NCI-H1105 (cell line): Measurements from ENCODE around the gene C7orf33.

Source experiments
- DNase-seq: peaks from one replicate; lab custom pipeline; 2025; lab: John Stamatoyannopoulos, UW

Gene C7orf33

DNA sequence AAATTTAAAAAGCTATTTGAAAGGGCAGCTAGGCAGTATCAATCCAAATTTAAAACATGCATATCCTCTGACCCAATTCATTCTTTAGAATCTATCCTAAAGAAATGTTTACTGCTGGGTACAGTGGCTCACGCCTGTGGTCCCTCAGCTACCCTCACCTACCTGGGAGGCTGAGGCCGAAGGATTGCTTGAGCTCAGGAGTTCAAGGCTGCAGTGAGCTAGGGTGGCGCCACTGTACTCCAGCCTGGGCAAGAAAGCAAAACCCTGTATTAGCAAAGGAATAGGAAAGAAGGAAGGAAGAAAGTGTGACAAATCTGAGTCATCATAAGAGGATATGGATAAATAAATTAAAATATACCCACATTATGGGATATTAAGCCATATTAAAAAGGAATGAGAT, 36.3 kb downstream of the C7orf33 start:
- no peak for DNase-seq

DNA sequence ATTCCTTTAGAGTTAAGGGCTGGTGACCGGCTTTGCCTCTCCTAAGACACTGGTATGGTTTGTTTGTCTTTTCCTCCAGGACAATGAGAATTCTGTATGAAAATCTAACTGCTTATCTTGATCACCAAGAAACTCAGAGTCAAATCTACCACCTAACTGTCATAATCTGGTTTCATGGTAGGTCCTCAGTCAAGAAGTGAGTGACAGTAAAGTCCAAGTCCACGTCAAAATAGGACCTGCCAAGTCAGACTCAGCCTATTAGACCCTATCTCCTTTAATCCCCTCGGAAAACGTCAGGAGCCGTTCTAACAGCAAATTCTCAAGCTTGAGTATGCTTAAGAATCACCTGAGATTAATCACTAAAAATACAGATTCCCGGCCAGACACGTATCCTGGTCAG, 37.4 kb downstream of the C7orf33 start:
- DNase-seq, result no peak

DNA sequence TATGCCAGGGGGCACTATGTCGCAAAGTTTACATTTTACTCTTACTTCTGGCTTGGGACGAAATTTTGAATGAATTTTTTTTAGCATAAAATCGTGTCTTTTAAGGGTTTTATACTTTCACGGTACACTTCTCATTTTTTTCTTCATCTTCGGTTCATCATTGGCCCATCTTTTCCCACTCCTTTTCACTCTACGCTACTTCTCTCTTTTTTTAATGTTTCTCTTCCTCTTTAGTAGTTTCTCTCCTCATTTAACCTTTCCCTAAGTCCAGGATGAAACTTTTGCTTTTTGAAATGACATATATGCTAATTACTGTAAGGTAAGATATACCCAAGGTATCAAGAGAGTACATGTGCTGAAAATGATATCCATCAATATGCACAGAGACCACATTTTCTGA, 39.5 kb downstream of the C7orf33 start:
- no peak for DNase-seq

DNA sequence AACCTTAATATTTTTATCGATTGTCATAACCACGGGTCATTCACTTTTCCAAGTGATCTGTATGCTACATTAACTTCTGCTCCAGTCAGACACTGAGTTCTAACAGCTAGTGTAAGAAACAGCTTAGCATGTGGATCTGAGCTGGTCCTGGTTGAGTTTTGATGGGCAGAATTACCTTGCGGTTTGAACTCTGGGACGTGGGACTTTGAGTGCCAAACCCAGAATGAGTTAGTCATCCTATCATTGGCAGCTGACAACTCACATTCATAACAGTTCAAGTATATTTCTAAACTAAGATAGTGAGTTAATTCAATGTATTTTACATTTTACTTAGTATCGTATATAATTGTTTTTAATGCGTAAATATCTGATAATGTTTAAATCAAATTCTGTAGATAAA, 43.2 kb downstream of the C7orf33 start:
- DNase-seq, result no peak

DNA sequence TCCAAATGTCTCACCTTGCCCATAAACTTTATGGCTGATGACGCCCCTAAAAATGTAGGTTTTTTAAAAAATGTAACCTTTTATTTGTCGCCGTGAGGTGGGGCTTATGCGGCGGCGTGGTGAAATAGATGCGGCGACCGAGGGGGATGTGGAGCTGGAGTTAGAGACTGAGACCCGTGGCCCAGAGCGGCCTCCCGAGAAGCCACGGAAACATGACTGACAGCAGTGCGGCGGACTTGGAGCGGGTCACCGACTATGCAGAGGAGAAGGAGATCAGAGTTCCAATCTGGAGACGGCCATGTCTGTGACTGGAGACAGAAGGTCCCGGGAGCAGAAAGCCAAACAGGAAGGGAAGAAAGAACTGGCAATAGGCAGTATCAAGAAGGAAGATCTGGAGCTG, 46.5 kb downstream of the C7orf33 start:
- no peak for DNase-seq

DNA sequence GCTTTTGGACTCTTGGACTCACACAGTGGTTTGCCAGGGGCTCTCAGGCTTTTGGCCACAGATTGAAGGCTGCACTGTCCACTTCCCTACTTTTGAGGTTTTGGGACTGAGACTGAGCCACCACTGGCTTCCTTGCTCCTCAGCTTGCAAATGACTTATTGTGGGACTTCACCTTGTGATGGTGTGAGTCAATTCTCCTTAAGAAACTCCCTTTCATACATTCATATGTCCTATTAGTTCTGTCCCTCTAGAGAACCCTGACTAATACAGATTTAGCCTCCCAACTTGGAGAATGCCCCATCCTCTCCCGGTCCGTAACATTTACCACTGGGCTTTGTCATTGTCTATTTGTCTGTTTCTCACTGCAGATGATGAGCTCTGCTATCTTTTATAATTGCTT, 55.3 kb downstream of the C7orf33 start:
- DNase-seq, result no peak

DNA sequence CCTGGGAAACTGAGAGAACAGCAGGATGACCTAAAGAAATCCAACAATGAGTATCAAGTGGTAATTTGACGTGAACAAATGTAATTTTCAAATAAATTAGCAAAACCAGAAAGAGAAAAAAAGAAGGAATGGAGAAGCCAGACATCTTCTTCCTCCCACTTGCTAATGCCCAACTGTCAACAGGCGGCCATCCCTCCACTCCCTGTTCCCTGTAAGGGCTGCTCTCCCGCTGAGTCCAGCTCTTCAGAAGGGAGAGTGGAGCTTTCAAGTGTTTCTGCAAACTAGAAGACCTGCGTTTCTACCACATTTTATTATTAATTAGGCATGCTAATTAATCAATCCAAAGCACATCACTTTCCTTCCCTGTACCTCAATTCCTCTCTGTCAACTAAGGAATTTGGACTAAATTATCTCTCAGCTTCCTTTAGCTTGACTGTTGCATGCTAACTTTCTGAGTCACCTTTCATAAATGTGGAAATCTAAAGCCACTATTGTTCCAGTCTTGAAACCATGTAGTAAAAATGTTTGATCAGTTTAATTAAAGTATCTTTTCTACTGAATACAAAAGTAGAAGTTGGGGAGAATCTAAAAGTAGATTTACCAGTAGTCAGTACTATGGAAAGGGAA, 59.8 kb downstream of the C7orf33 start:
- DNase-seq, result no peak

DNA sequence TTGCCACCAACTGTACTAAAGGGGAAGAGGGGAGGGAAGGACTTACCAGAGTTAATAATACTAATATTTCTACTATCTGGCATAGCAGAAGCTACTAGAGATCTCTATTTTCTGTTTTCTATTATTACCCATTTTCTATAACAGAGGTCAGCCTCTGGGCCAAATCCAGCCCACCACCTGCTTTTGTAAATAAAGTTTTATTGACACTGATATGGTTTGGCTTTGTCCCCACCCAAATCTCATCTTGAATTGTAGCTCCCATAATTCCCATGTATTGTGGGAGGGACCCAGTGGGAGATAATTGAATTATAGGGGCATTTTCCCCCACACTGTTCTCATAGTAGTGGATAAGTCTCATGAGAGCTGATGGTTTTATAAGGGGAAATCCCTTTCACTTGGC, 62.2 kb downstream of the C7orf33 start:
- no peak for DNase-seq

DNA sequence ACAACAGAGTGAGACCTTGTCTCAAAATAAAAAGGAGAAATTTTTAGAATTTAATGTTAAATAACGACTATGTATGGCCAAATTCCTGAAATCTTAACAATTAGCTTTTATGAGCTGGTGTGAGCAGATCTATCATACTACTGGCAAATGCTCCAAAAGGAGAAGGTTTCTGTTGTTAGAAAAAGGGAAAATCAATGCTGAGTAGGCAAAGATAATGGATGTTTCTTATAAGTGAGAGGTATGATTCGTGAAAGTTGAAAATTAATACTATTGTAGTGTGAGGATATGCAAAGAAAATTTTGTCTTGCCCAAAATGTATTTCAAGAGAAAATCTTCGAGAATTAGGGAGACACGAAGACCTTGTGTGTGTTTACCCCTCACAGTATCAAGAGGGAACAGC, 67.4 kb downstream of the C7orf33 start:
- no peak for DNase-seq

DNA sequence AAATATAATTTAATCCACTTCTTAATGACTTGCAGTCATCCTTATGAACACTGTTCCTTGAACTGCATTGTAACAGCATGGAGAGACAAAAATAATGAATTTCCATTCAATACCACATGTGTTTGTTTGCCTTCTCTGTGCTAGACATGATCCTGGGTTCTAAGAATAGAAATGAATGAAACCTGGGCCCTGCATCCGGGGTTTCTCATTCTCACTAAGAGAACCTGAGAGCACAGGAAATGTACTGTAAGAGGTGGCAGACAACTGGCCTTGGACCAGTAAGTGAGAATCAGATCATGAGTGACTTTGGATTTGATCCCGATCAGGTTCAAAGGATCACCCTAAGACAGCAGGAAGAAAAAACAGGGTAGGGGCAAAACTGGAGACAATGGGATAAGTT, 70.9 kb downstream of the C7orf33 start:
- no peak for DNase-seq

DNA sequence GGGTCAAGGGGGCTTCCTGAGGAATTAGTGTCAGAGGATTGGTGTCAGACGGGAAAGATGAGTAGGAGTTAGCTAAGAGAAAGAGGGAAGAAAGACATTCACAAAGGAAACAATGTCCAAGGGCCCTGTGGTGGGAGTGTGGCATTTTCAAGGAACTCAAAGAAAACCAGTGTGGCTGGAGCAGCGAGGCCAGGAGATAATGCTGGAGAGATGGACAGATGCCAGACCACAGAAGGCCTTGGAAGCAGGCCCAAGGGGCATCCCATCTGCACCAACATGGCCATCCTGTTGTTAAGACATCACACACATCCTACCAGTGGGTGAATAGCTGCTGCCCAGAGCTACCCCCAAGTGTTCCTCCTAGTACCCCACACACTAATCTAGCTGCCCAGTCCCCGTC, 72.1 kb downstream of the C7orf33 start:
- DNase-seq, result no peak

DNA sequence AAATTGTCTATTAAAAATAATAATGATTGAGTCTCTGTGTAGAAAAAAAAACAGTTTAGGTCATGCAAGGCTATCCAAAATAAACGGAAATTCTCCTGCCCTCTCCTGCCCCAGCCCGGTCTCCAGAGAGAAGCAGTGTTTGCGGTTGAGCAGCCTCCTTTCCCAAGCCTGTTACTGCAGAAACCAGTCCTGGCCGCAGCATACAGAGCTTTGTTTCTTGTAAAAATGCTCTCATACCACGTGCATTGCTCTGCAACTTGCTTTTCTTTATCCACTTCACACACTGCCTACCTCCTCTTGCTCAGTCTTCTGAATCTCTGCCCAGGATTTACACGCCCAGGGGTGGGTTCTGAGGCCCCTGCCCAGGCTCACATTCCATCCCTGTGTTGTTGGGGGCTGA, 73.8 kb downstream of the C7orf33 start:
- no peak for DNase-seq

DNA sequence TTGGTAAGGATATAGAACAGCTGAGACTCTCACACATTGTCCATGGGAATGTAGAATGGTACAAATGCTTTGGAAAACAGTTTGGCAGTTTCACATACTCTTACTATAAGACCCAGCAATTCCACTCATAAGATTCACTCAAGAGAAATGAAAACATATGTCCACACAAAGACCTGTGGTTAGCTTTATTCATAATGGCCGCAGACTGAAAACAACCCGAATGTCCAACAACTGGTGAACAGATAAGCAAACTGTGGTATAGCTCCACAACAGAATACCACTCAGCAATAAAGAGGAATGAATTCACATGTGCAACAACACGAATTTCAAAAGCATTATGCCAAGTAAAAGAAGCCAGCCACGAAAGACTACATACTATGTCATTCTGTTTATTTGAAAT, 74.7 kb downstream of the C7orf33 start:
- no peak for DNase-seq
